SH-SY5Y (cell line): Measurements from ENCODE around the gene TRABD2B.

ENCODE experiments used
- GATA2 ChIP-seq: IDR thresholded peaks from 2 replicates; pipeline ENCODE4 v1.6.1; 2011; ENCODE audit warnings: mild to moderate bottlenecking, low read depth, low read length
- GATA3 ChIP-seq: IDR thresholded peaks from 2 replicates; pipeline ENCODE4 v1.6.1; 2011; ENCODE audit warnings: low read depth, mild to moderate bottlenecking, low read length, moderate library complexity

TRABD2B gene

GRCh38 chr1:47893412-47893811 lies 103.8 kb downstream of the TRABD2B start:
- no peak for TF ChIP-seq GATA2
- no peak for TF ChIP-seq GATA3

GRCh38 chr1:47890779-47891178 lies 106.4 kb downstream of the TRABD2B start:
- TF ChIP-seq GATA3 (no peak), GATA2 (no peak)

GRCh38 chr1:47888294-47888629 lies 108.9 kb downstream of the TRABD2B start:
- TF ChIP-seq GATA2 (no peak), GATA3 (no peak)

GRCh38 chr1:47887475-47888293 lies 109.5 kb downstream of the TRABD2B start:
- TF ChIP-seq GATA3 = no peak
- peak; percentile 53; the same call in 1 of the 2 replicates for TF ChIP-seq GATA2

GRCh38 chr1:47887060-47887459 lies 110.1 kb downstream of the TRABD2B start:
- TF ChIP-seq GATA3 = no peak
- no peak for TF ChIP-seq GATA2

- TF ChIP-seq GATA2 (no peak), GATA3 (no peak)
Observed at GRCh38 chr1:47886141-47886540, 111.0 kb downstream of the TRABD2B start.

- TF ChIP-seq GATA3 (no peak), GATA2 (no peak)
Observed at GRCh38 chr1:47885062-47885830, 111.9 kb downstream of the TRABD2B start.

- TF ChIP-seq GATA3 (no peak), GATA2 (no peak)
Observed at GRCh38 chr1:47883963-47884362, 113.2 kb downstream of the TRABD2B start.

- TF ChIP-seq GATA2 (0 out of 2 replicates have a peak, but pooled peaks have one; percentile 3), GATA3 (no peak)
Observed at GRCh38 chr1:47881505-47882442, 115.4 kb downstream of the TRABD2B start.

GRCh38 chr1:47876587-47876963 lies 120.6 kb downstream of the TRABD2B start:
- no peak for TF ChIP-seq GATA2
- no peak for TF ChIP-seq GATA3

- TF ChIP-seq GATA3 = no peak
- no peak for TF ChIP-seq GATA2
Observed at GRCh38 chr1:47875831-47876586, 121.2 kb downstream of the TRABD2B start.

- TF ChIP-seq GATA2 = no peak
Observed at GRCh38 chr1:47875036-47875435, 122.1 kb downstream of the TRABD2B start.

GRCh38 chr1:47873337-47873736 lies 123.8 kb downstream of the TRABD2B start:
- TF ChIP-seq GATA2 (no peak), GATA3 (no peak)
